Stomach (tissue), 9 donors: ENCODE measurements around the gene UPK3A. TPM values are rescaled to one million over a fixed set of nuclear protein-coding genes. Genes with fewer than 3 reads are reported as not detected.

Experiments
- DNase-seq, 2 donors: peaks; one replicate each; pipeline versions ENCODE4 v3.0.0 to v3.0.0-alpha.2; 2013 to 2019
- H3K27ac ChIP-seq, 5 donors: fragments of 200-600 bp in 4 of 5; sonication (generic) in 4 of 5; one replicate each; pipeline ENCODE4 v1.5.1; 2013 to 2019; ENCODE audit warnings: mild to moderate bottlenecking in 1 of 5, moderate library complexity in 1 of 5
- H3K27me3 ChIP-seq, 3 donors: fragments of 200-600 bp; sonication (generic); one replicate each; pipeline ENCODE4 v1.5.1; 2017 to 2019; ENCODE audit warnings: mixed run types in 1 of 3
- H3K36me3 ChIP-seq, 4 donors: fragments of 200-600 bp; sonication (generic); 1 replicate in 3 of 4; 2 replicates in 1 of 4; pipeline ENCODE4 v1.5.1; 2016 to 2019
- H3K4me1 ChIP-seq, 4 donors: fragments of 200-600 bp; sonication (generic); one replicate each; pipeline ENCODE4 v1.5.1; 2016 to 2019
- H3K4me3 ChIP-seq, 4 donors: fragments of 200-600 bp; sonication (generic) in 3 of 4; one replicate each; pipeline ENCODE4 v1.5.1; 2016 to 2019; ENCODE audit warnings: mild to moderate bottlenecking in 1 of 4
- H3K9me3 ChIP-seq, 4 donors: fragments of 200-600 bp; sonication (generic); one replicate each; pipeline ENCODE4 v1.5.1; 2016 to 2019
- CTCF ChIP-seq, 7 experiments: fragments of 450-650 bp in 4 of 7; fragments of 200-600 bp in 3 of 7; sonication (generic) in 3 of 7; IDR thresholded peaks; one replicate each; pipeline ENCODE4 v1.5.1; 2016 to 2019; ENCODE audit warnings: antibody characterized with exemption in 7 of 7, control low read depth in 2 of 7, mild to moderate bottlenecking in 1 of 7
- EP300 ChIP-seq: sonication (generic); formaldehyde crosslinking; IDR thresholded peaks from one replicate; pipeline ENCODE4 v1.6.1; 2017; ENCODE audit warnings: antibody characterized with exemption
- POLR2A ChIP-seq, 4 donors: fragments of 450-650 bp; IDR thresholded peaks; one replicate each; pipeline ENCODE4 v1.6.1; 2016; ENCODE audit warnings: antibody characterized with exemption in 4 of 4, control low read depth in 2 of 4, mild to moderate bottlenecking in 1 of 4, moderate library complexity in 1 of 4
- POLR2AphosphoS5 ChIP-seq, 3 donors: sonication (generic); formaldehyde crosslinking; IDR thresholded peaks; one replicate each; pipeline ENCODE4 v1.6.1; 2016; ENCODE audit warnings: antibody characterized with exemption in 3 of 3
- WGBS, 5 donors: extraction: QIAGEN DNeasy Blood & Tissue Kit in 3 of 5; methylation state at CpG; one replicate each; pipeline versions ENCODE4 v1.1.5 to v1.1.7; 2013 to 2018; 5-methylcytosine and 5-hydroxymethylcytosine counted together
- intact Hi-C: fragments of 100-400 bp; cut with DNase I; formaldehyde crosslinking; loops from one replicate; pipeline ENCODE4 v1.15.1; 2023; ENCODE audit warnings: low total_unique reads
- polyA plus RNA-seq, 3 donors: library from polyadenylated mRNA; stranded (reverse); fragments of 200-250 nt; gene quantifications; one replicate each; pipeline ENCODE4 v1.2.3, GENCODE V29; 2013
- total RNA-seq, 5 donors: library from RNA; depleted of rRNA; stranded (reverse); fragments of >200 nt; gene quantifications; one replicate each; pipeline versions ENCODE4 v1.1.0 to v1.2.3, GENCODE V29; 2014 to 2016
- donor health status: healthy with polysubstance abuse.
- donor health status: Bipolar disorder and iron deficiency.
- donor health status: healthy.

The UPK3A gene
- total and polyA plus RNA-seq, 8 donors = 0.10 to 1.3 (median 0.76) TPM; not detected in 5

- TF ChIP-seq POLR2A (IDR thresholded peaks at IDR 0.05) = no peak
- TF ChIP-seq CTCF (IDR thresholded peaks at IDR 0.05) = no peak
- no peak for TF ChIP-seq POLR2AphosphoS5 (IDR thresholded peaks at IDR 0.05)
- no peak for TF ChIP-seq EP300
- peaks cover 0 to 34% (median 9%) of the 10 kb centered on the region in 4 donors for H3K36me3 ChIP-seq
- WGBS, 5 donors = 91 to 95% (median 93%) methylated on average over 14 to 15 of the region's 15 CpGs
- H3K4me1 ChIP-seq = peaks cover 20 to 71% (median 41%) of the 10 kb centered on the region in 4 donors
- no peaks in the 10 kb centered on the region for H3K9me3 ChIP-seq
- H3K4me3 ChIP-seq = no peak overlapping the region
- DNase-seq = no peak
- intact Hi-C loops = no loop called here
- no peaks in the 10 kb centered on the region for H3K27me3 ChIP-seq
- H3K27ac ChIP-seq = no peak overlapping the region
Measured at GRCh38 chr22:45237065-45237990, 47.4 kb upstream of the UPK3A start.

- no peak for DNase-seq
- TF ChIP-seq POLR2A (IDR thresholded peaks at IDR 0.05) (no peak), EP300 (no peak), POLR2AphosphoS5 (IDR thresholded peaks at IDR 0.05) (no peak), CTCF (IDR thresholded peaks at IDR 0.05) (no peak)
- H3K27ac ChIP-seq = no peak overlapping the region
- H3K4me1 ChIP-seq = peaks cover 27 to 79% (median 47%) of the 10 kb centered on the region in 4 donors
- no peaks in the 10 kb centered on the region for H3K27me3 ChIP-seq
- H3K36me3 ChIP-seq = peaks cover 0 to 34% (median 9%) of the 10 kb centered on the region in 4 donors
- 86 to 88% (median 87%) methylated on average over 18 of the region's 18 CpGs for WGBS, 5 donors
- intact Hi-C loops = no loop called here
- H3K4me3 ChIP-seq = no peak overlapping the region
- no peaks in the 10 kb centered on the region for H3K9me3 ChIP-seq
Measured at GRCh38 chr22:45238076-45238956, 46.4 kb upstream of the UPK3A start.

GRCh38 chr22:45238957-45239680 is 45.6 kb upstream of the UPK3A start:
- Histone ChIP-seq H3K36me3 (peaks cover 0 to 29% (median 9%) of the 10 kb centered on the region in 4 donors), H3K4me1 (peaks cover 27 to 76% (median 49%) of the 10 kb centered on the region in 4 donors), H3K27ac (peak overlapping the region in 1 of 5 donors; percentile 76), H3K9me3 (no peaks in the 10 kb centered on the region), H3K27me3 (no peaks in the 10 kb centered on the region), H3K4me3 (peak overlapping the region in 3 of 4 donors; percentile 73 to 88 (median 87))
- TF ChIP-seq EP300 = no peak
- TF ChIP-seq POLR2AphosphoS5 (IDR thresholded peaks at IDR 0.05) = no peak
- TF ChIP-seq CTCF (IDR thresholded peaks at IDR 0.05) = no peak
- no peak for TF ChIP-seq POLR2A (IDR thresholded peaks at IDR 0.05)
- intact Hi-C loops = no loop called here
- WGBS, 5 donors = 63 to 69% (median 64%) methylated on average over 6 of the region's 6 CpGs
- DNase-seq = peak in 1 of 2 donors; percentile 46
